H9 (cell line): ENCODE data around the gene MRPS11. TPM values are rescaled to one million over a fixed set of nuclear protein-coding genes. Genes with fewer than 3 reads are reported as not detected.

Experiments
- DNase-seq: peaks from one replicate; pipeline ENCODE4 v3.0.0-alpha.2; 2017
- H2AFZ ChIP-seq: one replicate; pipeline ENCODE4 v1.6.1; 2013; ENCODE audit warnings: mild to moderate bottlenecking, low read length, control low read depth, moderate library complexity
- H2AK5ac ChIP-seq: 2 replicates; pipeline ENCODE4 v1.6.1; 2013; ENCODE audit warnings: low read length, control low read depth, mixed read lengths; ENCODE audit not compliant: insufficient read length
- H2BK120ac ChIP-seq: one replicate; pipeline ENCODE4 v1.6.1; 2013; ENCODE audit warnings: low read depth, mild to moderate bottlenecking, low read length, control low read depth, inconsistent platforms; ENCODE audit not compliant: poor library complexity, severe bottlenecking
- H2BK12ac ChIP-seq: 2 replicates; pipeline ENCODE4 v1.6.1; 2013; ENCODE audit warnings: low read length, control low read depth, mixed read lengths, low read depth; ENCODE audit not compliant: insufficient read length
- H2BK15ac ChIP-seq: 2 replicates; pipeline ENCODE4 v1.6.1; 2013; ENCODE audit warnings: low read depth, low read length, control low read depth
- H2BK20ac ChIP-seq: one replicate; pipeline ENCODE4 v1.6.1; 2013; ENCODE audit warnings: low read depth, mild to moderate bottlenecking, low read length, control low read depth, inconsistent platforms; ENCODE audit not compliant: poor library complexity, severe bottlenecking
- H2BK5ac ChIP-seq: 2 replicates; pipeline ENCODE4 v1.6.1; 2013; ENCODE audit warnings: low read length, control low read depth, mixed read lengths; ENCODE audit not compliant: insufficient read length
- H3K14ac ChIP-seq: 2 replicates; pipeline ENCODE4 v1.6.1; 2013; ENCODE audit warnings: low read length, control low read depth; ENCODE audit not compliant: insufficient read depth
- H3K18ac ChIP-seq: 2 replicates; pipeline ENCODE4 v1.6.1; 2013; ENCODE audit warnings: low read depth, mild to moderate bottlenecking, mixed read lengths, low read length, control low read depth; ENCODE audit not compliant: insufficient read length
- H3K23ac ChIP-seq: 2 replicates; pipeline ENCODE4 v1.6.1; 2013; ENCODE audit warnings: low read length, control low read depth, mixed read lengths, low read depth; ENCODE audit not compliant: insufficient read length
- H3K23me2 ChIP-seq: 2 replicates; pipeline ENCODE4 v1.6.1; 2013; ENCODE audit warnings: low read depth, mild to moderate bottlenecking, mixed read lengths, low read length, control low read depth; ENCODE audit not compliant: insufficient read length, poor library complexity, severe bottlenecking
- H3K27ac ChIP-seq: 2 replicates; pipeline ENCODE4 v1.5.1; 2013; ENCODE audit warnings: low read length, control low read depth, mixed read lengths, low read depth; ENCODE audit not compliant: insufficient read length
- H3K27me3 ChIP-seq: 2 replicates; pipeline ENCODE4 v1.6.1; 2013; ENCODE audit warnings: low read length, control low read depth, inconsistent platforms; ENCODE audit not compliant: insufficient read depth
- H3K4ac ChIP-seq: 2 replicates; pipeline ENCODE4 v1.6.1; 2013; ENCODE audit warnings: low read depth, mild to moderate bottlenecking, control low read depth, inconsistent platforms, low read length, moderate library complexity
- H3K4me1 ChIP-seq: 2 replicates; pipeline ENCODE4 v1.6.1; 2013; ENCODE audit warnings: low read length, control low read depth, inconsistent platforms; ENCODE audit not compliant: insufficient read depth
- H3K4me2 ChIP-seq: 2 replicates; pipeline ENCODE4 v1.6.1; 2013; ENCODE audit warnings: low read length, control low read depth, mixed read lengths; ENCODE audit not compliant: insufficient read length, insufficient read depth
- H3K56ac ChIP-seq: 2 replicates; pipeline ENCODE4 v1.6.1; 2013; ENCODE audit warnings: low read depth, mild to moderate bottlenecking, mixed read lengths, low read length, control low read depth; ENCODE audit not compliant: insufficient read length
- H3K79me1 ChIP-seq: 2 replicates; pipeline ENCODE4 v1.6.1; 2013; ENCODE audit warnings: low read depth, mild to moderate bottlenecking, moderate library complexity, low read length, control low read depth, inconsistent platforms; ENCODE audit not compliant: insufficient read depth, poor library complexity, severe bottlenecking
- H3K79me2 ChIP-seq: 2 replicates; pipeline ENCODE4 v1.6.1; 2013; ENCODE audit warnings: low read length, control low read depth, inconsistent platforms; ENCODE audit not compliant: insufficient read depth
- H3K9ac ChIP-seq: 2 replicates; pipeline ENCODE4 v1.6.1; 2013; ENCODE audit warnings: low read length, control low read depth, mixed read lengths; ENCODE audit not compliant: insufficient read length; ENCODE audit errors: extremely low read depth
- H3K9me3 ChIP-seq: one replicate; pipeline ENCODE4 v1.6.1; 2013; ENCODE audit warnings: low read depth, low read length, inconsistent platforms; ENCODE audit not compliant: control insufficient read depth
- H3T11ph ChIP-seq: one replicate; pipeline ENCODE4 v1.6.1; 2013; ENCODE audit warnings: mild to moderate bottlenecking, low read length, control low read depth, inconsistent platforms
- H4K20me1 ChIP-seq: one replicate; pipeline ENCODE4 v1.6.1; 2013; ENCODE audit not compliant: control insufficient read depth, insufficient read length, insufficient read depth
- H4K5ac ChIP-seq: 2 replicates; pipeline ENCODE4 v1.6.1; 2013; ENCODE audit warnings: low read depth, mild to moderate bottlenecking, mixed read lengths, low read length, control low read depth; ENCODE audit not compliant: insufficient read length
- H4K8ac ChIP-seq: replicated peaks from 2 replicates; pipeline ENCODE4 v1.6.1; 2013; ENCODE audit warnings: low read length, control low read depth, mixed read lengths, low read depth; ENCODE audit not compliant: insufficient read length
- H4K91ac ChIP-seq: 2 replicates; pipeline ENCODE4 v1.6.1; 2013; ENCODE audit warnings: low read depth, mild to moderate bottlenecking, moderate library complexity, mixed read lengths, low read length, control low read depth; ENCODE audit not compliant: insufficient read length
- H3K27ac Mint-ChIP-seq, 3 experiments: 2 replicates in 2 of 3; 3 replicates in 1 of 3; pipeline ENCODE4 v1.8.0; 2020 to 2021; ENCODE audit warnings: mixed read lengths in 3 of 3, mild to moderate bottlenecking in 1 of 3, moderate library complexity in 1 of 3
- H3K27me3 Mint-ChIP-seq: 2 replicates; pipeline ENCODE4 v1.8.0; 2021; ENCODE audit warnings: low read depth, mild to moderate bottlenecking, moderate library complexity, mixed read lengths
- H3K36me3 Mint-ChIP-seq, 3 experiments: 2 replicates in 2 of 3; 3 replicates in 1 of 3; pipeline ENCODE4 v1.8.0; 2020 to 2021; ENCODE audit warnings: low read depth in 3 of 3, mixed read lengths in 3 of 3; ENCODE audit not compliant: insufficient read depth in 1 of 3
- H3K4me1 Mint-ChIP-seq, 2 experiments: 2 replicates each; pipeline ENCODE4 v1.8.0; 2020; ENCODE audit warnings: mixed read lengths in 2 of 2
- H3K4me3 Mint-ChIP-seq, 2 experiments: 2 replicates in 1 of 2; 3 replicates in 1 of 2; pipeline ENCODE4 v1.8.0; 2020 to 2021; ENCODE audit warnings: mild to moderate bottlenecking in 2 of 2, mixed read lengths in 2 of 2, moderate library complexity in 1 of 2
- H3K9me3 Mint-ChIP-seq, 2 experiments: 2 replicates in 1 of 2; 3 replicates in 1 of 2; pipeline ENCODE4 v1.8.0; 2020; ENCODE audit warnings: mild to moderate bottlenecking in 2 of 2, mixed read lengths in 2 of 2, moderate library complexity in 1 of 2
- WGBS: extraction: QIAGEN DNeasy Blood & Tissue Kit; methylation state at CpG from one replicate; pipeline ENCODE4 v1.1.7; 2013; ENCODE audit warnings: missing lambda C conversion rate, low lambda C conversion rate, mixed read lengths; ENCODE audit not compliant: insufficient read length; ENCODE audit errors: extremely low coverage; 5-methylcytosine and 5-hydroxymethylcytosine counted together
- total RNA-seq: library from RNA; stranded (reverse); gene quantifications from 2 replicates; pipeline ENCODE4 v1.2.1, GENCODE V29; 2021
- TF ChIP-seq, protein P1 (sequence below): fragments of 200-600 bp; sonication (generic); conservative IDR thresholded peaks from 3 replicates; pipeline ENCODE4 v1.8.0; 2021; ENCODE audit warnings: antibody characterized with exemption, mild to moderate bottlenecking

MRPS11 gene
- total RNA-seq, 1 experiment from 2014 or later, result 54.5 TPM

- Histone ChIP-seq H3K9ac (no peak overlapping the region), H3K27ac (no peak overlapping the region), H3K4me1 (no peaks in the 10 kb centered on the region; the same call in 1 of the 2 replicates), H3K18ac (no peak overlapping the region), H3K4ac (no peak overlapping the region), H3K79me2 (no peaks in the 10 kb centered on the region), H4K91ac (no peak overlapping the region), H2BK15ac (no peak overlapping the region), H3K23me2 (no peaks in the 10 kb centered on the region), H4K20me1 (no peaks in the 10 kb centered on the region), H3K9me3 (no peaks in the 10 kb centered on the region), H3T11ph (no peak overlapping the region), H3K23ac (no peak overlapping the region), H2BK20ac (no peak overlapping the region), H4K8ac (no peak overlapping the region), H3K27me3 (no peaks in the 10 kb centered on the region), H2BK12ac (no peak overlapping the region), H3K4me2 (no peak overlapping the region), H2AFZ (no peak overlapping the region), H2BK5ac (no peak overlapping the region), H3K79me1 (no peaks in the 10 kb centered on the region), H2BK120ac (no peak overlapping the region), H2AK5ac (no peak overlapping the region), H3K14ac (no peak overlapping the region), H4K5ac (no peak overlapping the region), H3K56ac (no peak overlapping the region)
- Mint-ChIP-seq H3K4me3 (no peak overlapping the region), H3K9me3 (no peaks in the 10 kb centered on the region), H3K36me3 (no peaks in the 10 kb centered on the region), H3K27ac (no peak overlapping the region), H3K27me3 (peaks cover 15% of the 10 kb centered on the region), H3K4me1 (peaks cover 43 to 51% of the 10 kb centered on the region in 2 experiments)
- TF ChIP-seq, protein P1, sequence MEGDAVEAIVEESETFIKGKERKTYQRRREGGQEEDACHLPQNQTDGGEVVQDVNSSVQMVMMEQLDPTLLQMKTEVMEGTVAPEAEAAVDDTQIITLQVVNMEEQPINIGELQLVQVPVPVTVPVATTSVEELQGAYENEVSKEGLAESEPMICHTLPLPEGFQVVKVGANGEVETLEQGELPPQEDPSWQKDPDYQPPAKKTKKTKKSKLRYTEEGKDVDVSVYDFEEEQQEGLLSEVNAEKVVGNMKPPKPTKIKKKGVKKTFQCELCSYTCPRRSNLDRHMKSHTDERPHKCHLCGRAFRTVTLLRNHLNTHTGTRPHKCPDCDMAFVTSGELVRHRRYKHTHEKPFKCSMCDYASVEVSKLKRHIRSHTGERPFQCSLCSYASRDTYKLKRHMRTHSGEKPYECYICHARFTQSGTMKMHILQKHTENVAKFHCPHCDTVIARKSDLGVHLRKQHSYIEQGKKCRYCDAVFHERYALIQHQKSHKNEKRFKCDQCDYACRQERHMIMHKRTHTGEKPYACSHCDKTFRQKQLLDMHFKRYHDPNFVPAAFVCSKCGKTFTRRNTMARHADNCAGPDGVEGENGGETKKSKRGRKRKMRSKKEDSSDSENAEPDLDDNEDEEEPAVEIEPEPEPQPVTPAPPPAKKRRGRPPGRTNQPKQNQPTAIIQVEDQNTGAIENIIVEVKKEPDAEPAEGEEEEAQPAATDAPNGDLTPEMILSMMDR, result peak; percentile 57
- peak; percentile 60 for DNase-seq
- no CpG with 5 or more reads among the region's 4 CpGs for WGBS
These were observed 21.8 kb downstream of the MRPS11 start for GRCh38 chr15:88489321-88489720.
